Skeletal muscle satellite cell (primary cell): ENCODE results near the gene GSG1.
"Not testable (repeated sequence)": the region's sequence is repeated elsewhere in the genome, so short reads cannot be mapped to it uniquely, and the experiment has no call there.

Source experiments
- H3K27me3 ChIP-seq: 2 replicates; pipeline ENCODE4 v1.7.0; 2013; ENCODE audit warnings: low read length; ENCODE audit not compliant: control insufficient read depth, insufficient read depth
- H3K36me3 ChIP-seq: 2 replicates; pipeline ENCODE4 v1.7.0; 2013; ENCODE audit warnings: mild to moderate bottlenecking, control low read depth, low read length; ENCODE audit not compliant: insufficient read depth
- H3K4me1 ChIP-seq: 2 replicates; pipeline ENCODE4 v1.7.0; 2013; ENCODE audit warnings: low read length; ENCODE audit not compliant: control insufficient read depth, insufficient read depth
- H3K4me2 ChIP-seq: 2 replicates; pipeline ENCODE4 v1.7.0; 2013; ENCODE audit warnings: mild to moderate bottlenecking, low read length
- H3K4me3 ChIP-seq: 2 replicates; pipeline ENCODE4 v1.7.0; 2013; ENCODE audit warnings: low read length
- H3K9ac ChIP-seq: 2 replicates; pipeline ENCODE4 v1.7.0; 2013; ENCODE audit warnings: mild to moderate bottlenecking, low read depth, low read length, moderate library complexity
- H3K9me3 ChIP-seq: replicated peaks from 2 replicates; pipeline ENCODE4 v1.7.0; 2013; ENCODE audit warnings: mild to moderate bottlenecking, control low read depth, low read length

Gene GSG1

DNA sequence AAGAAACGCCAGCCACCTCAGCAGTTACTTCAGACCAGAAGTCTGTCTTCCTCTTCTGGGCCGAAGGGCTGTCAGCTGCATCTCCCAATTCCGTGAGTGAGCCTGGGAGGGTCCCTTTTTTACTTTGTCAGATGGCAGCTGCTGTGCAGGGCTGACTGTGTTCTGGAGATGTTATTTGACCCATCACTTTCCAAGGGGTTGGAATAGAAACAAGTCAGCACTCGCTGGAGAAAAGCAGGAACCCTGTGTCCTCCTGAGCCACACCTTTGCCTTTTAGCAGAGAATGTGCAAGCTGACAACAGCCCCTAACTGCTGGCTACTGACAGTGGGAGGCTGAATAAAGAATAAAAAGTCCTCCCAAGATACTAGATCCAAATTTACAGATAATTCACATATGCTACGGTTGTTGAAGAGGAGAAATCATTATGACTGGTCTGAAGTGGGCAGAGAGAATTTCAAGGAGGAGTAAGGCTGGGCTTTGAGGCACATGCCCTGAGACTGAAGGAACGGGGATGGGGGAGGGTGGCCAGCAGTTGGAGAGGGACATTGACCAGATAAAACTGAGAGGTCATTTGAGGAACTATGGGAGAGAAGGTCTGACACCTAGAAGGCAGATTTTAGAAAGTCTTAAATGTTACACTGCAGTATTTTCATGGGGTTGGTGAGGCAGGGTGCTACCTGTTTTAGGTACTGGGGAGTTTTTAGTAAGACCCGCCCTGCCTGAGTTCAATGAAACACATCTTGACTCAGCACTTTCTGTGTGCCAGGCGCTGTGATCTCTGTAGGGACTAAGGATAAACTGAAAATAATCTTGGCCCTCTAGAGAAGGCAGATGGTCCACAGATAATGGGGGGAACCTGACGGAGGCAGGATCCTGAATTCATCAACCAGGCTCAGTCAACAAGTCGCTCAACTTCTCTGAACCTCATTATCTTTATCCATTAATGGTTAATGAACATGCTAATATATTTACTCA is 31.9 kb downstream of the GSG1 start:
- no peaks in the 10 kb centered on the region for H3K27me3 ChIP-seq
- H3K36me3 ChIP-seq = peaks cover 8% of the 10 kb centered on the region
- no peaks in the 10 kb centered on the region for H3K4me1 ChIP-seq
- no peak overlapping the region for H3K9ac ChIP-seq
- no peaks in the 10 kb centered on the region for H3K9me3 ChIP-seq
- H3K4me3 ChIP-seq = no peak overlapping the region
- H3K4me2 ChIP-seq = no peak overlapping the region

DNA sequence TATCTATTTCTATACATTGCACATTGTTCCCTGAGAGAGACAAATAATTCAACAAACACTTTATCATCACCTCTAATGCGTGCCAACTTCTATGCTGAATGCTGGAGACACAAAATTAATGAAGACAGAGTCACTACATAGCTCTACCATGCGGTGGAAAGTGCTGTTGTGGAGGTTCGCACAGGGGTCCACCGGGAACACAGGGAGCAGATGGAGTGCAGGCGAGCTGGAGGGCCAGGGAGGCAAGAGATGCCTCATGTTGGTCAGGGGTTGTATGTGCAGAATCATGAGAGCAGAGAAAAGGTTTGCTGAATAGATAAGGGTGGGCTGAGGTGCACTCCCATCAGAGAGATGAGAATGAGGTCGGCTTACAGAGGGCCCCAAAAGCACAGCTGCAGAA is 34.1 kb downstream of the GSG1 start:
- Histone ChIP-seq H3K9ac (no peak overlapping the region), H3K4me3 (no peak overlapping the region), H3K27me3 (no peaks in the 10 kb centered on the region), H3K4me1 (no peaks in the 10 kb centered on the region), H3K9me3 (no peaks in the 10 kb centered on the region), H3K36me3 (no peaks in the 10 kb centered on the region), H3K4me2 (no peak overlapping the region)

DNA sequence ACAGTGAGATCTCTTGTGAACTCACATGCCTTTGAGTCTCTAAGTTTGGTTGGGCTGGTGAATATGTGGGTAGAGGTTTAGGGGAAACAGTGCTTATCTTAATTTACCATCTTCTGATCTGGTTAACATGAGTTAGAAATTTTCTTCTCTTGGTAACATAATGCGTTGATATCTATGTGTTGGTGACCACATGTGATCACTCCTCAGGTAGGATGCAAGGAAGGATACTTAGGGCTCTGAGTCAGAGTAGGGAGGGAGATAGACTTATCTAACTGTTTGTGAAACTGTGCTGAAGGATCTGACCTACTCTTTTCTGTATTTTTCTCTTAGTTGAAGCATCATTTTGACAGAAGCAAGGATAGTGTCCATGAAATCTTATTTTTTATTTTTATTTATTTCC is 36.1 kb downstream of the GSG1 start:
- H3K9me3 ChIP-seq = no peaks in the 10 kb centered on the region
- no peak overlapping the region for H3K4me3 ChIP-seq
- H3K4me1 ChIP-seq = no peaks in the 10 kb centered on the region
- no peaks in the 10 kb centered on the region for H3K36me3 ChIP-seq
- H3K9ac ChIP-seq = no peak overlapping the region
- H3K27me3 ChIP-seq = no peaks in the 10 kb centered on the region
- H3K4me2 ChIP-seq = no peak overlapping the region

DNA sequence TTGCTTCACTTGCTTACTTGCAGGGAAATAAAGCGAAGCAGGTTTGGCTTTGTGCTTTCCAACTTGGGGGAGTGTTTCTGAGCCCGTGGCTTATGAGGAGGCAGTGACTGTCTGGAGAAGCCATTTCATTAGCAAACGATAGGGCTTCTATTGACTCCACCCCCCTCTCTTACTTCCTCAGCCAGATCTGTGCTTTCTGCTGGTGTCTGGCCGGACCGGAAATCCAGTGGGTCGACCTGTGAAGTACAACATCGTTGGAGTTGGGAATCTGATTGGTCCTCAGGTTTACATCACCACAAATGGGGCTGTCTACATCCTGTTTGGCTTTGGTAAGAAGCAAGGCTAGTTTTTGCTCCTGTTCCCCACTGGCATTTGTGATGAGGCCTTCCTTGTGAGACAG is 37.0 kb downstream of the GSG1 start:
- Histone ChIP-seq H3K36me3 (peaks cover 3% of the 10 kb centered on the region), H3K9me3 (no peaks in the 10 kb centered on the region), H3K4me1 (no peaks in the 10 kb centered on the region), H3K27me3 (no peaks in the 10 kb centered on the region), H3K4me2 (no peak overlapping the region), H3K4me3 (no peak overlapping the region), H3K9ac (no peak overlapping the region)

DNA sequence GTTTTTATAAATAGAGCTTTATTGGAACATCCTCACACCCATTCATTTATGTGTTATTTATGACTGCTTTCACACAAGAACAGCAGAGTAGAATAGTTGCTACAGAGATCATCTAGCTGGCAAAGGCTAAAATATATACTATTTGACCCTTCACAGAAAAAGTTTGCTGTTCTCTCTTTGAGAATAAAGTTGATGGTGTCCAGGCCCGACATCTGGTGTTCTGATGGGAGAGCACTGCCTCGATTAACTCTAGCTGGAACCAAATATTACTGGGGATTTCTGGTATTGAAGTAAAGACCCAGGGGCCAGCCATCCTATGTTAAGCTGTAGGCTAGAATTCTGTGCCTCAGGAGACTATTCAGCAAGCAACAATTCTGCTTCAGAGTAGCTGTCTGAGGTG is 37.5 kb downstream of the GSG1 start:
- no peak overlapping the region for H3K4me2 ChIP-seq
- H3K9ac ChIP-seq = no peak overlapping the region
- H3K27me3 ChIP-seq = no peaks in the 10 kb centered on the region
- peaks cover 6% of the 10 kb centered on the region for H3K36me3 ChIP-seq
- no peaks in the 10 kb centered on the region for H3K9me3 ChIP-seq
- H3K4me1 ChIP-seq = no peaks in the 10 kb centered on the region
- H3K4me3 ChIP-seq = no peak overlapping the region

DNA sequence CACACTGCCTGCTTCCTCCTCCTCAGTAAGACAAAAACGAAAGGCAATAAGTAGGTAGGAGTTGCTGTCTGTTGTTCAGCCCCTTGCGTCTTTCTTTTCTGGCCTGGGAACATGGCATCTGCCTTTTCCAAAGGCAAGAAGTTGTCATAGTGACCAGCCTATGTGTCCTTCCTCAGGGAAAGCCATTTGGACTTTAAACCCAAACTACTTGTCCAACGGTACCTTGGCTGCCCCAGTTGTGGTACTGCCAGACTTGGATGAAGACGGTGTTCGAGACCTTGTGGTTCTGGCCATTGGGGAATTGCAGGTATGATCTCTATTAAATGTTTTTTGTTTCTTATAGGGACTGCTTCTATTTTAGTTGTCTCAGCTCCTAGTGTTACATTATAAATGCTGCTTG is 40.8 kb downstream of the GSG1 start:
- Histone ChIP-seq H3K9ac (no peak overlapping the region), H3K4me1 (no peaks in the 10 kb centered on the region), H3K36me3 (peaks cover 6% of the 10 kb centered on the region), H3K4me2 (no peak overlapping the region), H3K4me3 (no peak overlapping the region), H3K9me3 (no peaks in the 10 kb centered on the region), H3K27me3 (no peaks in the 10 kb centered on the region)

DNA sequence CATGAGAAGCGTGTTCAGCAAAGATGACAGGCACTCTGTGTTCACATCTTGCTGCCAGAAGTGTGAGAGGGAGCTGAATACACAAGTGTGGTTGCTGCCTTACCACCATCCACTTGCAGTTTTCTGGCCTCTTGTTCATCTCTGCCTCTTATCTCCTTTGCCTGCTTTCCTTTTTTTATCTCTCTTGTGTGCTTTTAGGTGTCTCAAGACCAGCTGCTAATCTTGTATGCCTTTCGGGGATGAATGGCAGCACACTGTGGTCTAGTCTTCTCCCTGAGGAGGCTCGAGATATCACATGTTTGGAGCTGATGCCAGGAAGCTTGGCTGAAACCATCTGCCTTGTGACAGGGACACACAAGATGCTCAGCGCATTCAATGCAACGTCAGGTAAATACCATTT is 42.1 kb downstream of the GSG1 start:
- H3K4me1 ChIP-seq = no peaks in the 10 kb centered on the region
- H3K36me3 ChIP-seq = peaks cover 6% of the 10 kb centered on the region
- H3K9me3 ChIP-seq = no peaks in the 10 kb centered on the region
- H3K4me2 ChIP-seq = no peak overlapping the region
- no peaks in the 10 kb centered on the region for H3K27me3 ChIP-seq
- no peak overlapping the region for H3K4me3 ChIP-seq
- no peak overlapping the region for H3K9ac ChIP-seq

DNA sequence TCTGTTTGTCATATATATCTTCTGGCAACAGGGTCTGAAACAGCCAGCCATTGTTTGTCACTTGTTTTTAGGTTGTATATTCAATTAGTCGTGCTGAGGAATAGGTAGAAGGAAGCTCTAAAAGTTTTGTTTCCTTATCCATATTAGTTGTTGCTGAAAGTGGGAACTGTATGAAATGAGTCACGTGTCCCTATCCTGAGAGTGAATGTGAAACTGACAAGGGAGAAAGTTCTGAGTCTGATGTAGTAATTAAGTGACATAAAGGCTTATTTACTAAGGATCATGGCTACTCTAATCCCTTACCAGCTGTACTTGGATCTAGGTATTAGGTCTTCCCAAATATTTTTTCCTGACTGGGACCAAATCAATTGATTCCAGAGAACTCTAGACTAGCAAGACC is 42.9 kb downstream of the GSG1 start:
- Histone ChIP-seq H3K4me1 (no peaks in the 10 kb centered on the region), H3K4me3 (no peak overlapping the region), H3K9ac (no peak overlapping the region), H3K36me3 (peaks cover 6% of the 10 kb centered on the region), H3K4me2 (no peak overlapping the region), H3K9me3 (no peaks in the 10 kb centered on the region), H3K27me3 (no peaks in the 10 kb centered on the region)

DNA sequence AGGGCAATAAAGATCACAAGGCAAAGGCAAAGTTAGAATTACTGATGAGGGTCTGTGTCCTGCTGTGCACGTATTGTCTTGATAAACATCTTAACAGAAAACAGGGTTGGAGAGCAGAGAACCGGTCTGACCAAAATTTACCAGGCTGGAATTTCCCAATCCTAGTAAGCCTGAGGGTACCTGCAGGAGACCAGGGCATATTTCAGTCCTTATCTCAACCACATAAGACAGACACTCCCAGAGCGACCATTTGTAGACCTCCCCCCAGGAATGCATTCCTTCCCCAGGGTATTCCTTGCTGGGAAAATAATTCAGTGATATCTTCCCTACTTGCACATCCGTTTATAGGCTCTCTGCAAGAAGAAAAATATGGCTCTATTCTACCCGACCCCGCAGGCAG is 49.9 kb downstream of the GSG1 start:
- not testable (repeated sequence) for H3K9ac ChIP-seq, H3K4me1 ChIP-seq, H3K36me3 ChIP-seq, H3K4me3 ChIP-seq, H3K4me2 ChIP-seq, H3K27me3 ChIP-seq, H3K9me3 ChIP-seq

DNA sequence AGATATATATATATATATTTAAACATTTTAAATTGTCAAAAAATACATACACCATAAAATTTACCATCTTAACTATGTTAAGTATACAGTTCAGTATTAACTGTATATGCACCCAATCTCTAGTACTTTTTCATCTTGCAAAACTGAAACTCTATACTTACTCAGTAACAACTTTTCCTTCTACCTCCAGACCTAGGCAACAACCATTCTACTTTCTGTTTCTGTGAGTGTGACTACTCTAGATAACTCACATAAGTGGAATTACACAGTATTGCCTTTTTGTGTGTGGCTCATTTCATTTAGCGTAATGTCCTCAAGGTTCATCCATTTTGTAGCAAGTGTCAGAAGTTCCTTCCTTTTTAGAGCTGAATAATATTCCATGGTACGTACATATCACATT is 51.0 kb downstream of the GSG1 start:
- Histone ChIP-seq H3K9ac (no peak overlapping the region), H3K4me1 (no peaks in the 10 kb centered on the region), H3K27me3 (no peaks in the 10 kb centered on the region), H3K9me3 (no peaks in the 10 kb centered on the region), H3K36me3 (no peaks in the 10 kb centered on the region), H3K4me2 (no peak overlapping the region), H3K4me3 (no peak overlapping the region)

DNA sequence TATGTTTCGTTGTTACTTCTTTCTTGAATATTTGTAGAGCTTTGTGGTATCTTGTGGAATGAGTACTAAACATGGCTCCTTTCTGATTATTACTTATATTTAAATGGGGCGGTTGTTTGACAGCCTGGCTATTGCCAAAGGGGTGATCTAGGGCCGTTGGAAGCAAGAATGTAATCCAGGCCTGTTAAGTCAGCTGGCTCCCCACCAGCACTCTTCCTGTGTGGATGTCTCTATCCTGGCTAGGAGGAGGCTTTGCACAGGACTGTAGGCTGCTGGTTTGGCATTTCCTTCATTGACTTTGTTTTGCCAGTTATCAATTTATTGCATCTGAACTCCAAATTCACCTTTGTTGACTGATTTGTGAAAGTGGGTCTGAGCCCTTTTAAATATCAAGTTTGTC is 53.7 kb downstream of the GSG1 start:
- H3K4me2 ChIP-seq = no peak overlapping the region
- no peaks in the 10 kb centered on the region for H3K36me3 ChIP-seq
- no peaks in the 10 kb centered on the region for H3K9me3 ChIP-seq
- H3K4me3 ChIP-seq = no peak overlapping the region
- H3K27me3 ChIP-seq = no peaks in the 10 kb centered on the region
- no peak overlapping the region for H3K9ac ChIP-seq
- no peaks in the 10 kb centered on the region for H3K4me1 ChIP-seq

DNA sequence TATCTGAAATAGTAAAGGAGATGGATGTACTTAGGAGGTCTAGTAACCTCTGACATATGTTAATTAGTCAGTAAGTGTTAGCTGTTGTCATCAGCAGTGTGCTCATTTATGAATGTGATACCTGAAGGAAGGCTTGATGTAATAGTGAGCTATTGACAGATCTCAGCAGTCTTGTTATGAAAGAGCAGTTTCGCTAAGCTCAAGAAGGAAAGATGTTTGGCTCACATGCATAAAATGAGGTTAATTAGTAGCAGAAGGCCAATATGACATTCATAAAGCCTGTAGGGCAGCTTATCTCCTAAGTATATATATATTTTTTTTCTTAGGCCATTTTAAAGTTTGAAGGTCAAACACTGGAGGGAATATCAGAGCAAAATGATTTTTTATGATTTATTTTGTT is 56.5 kb downstream of the GSG1 start:
- Histone ChIP-seq H3K9me3 (no peaks in the 10 kb centered on the region), H3K4me3 (no peak overlapping the region), H3K4me2 (no peak overlapping the region), H3K27me3 (no peaks in the 10 kb centered on the region), H3K4me1 (peaks cover 6% of the 10 kb centered on the region), H3K36me3 (no peaks in the 10 kb centered on the region), H3K9ac (no peak overlapping the region)
